Measurements from ENCODE around the gene CST3. TPM values are rescaled to one million over a fixed set of nuclear protein-coding genes. Genes with fewer than 3 reads are reported as not detected.

The CST3 gene
- polyA plus RNA-seq, 1 donor from 2014 or later, result 54.6 TPM

DNA sequence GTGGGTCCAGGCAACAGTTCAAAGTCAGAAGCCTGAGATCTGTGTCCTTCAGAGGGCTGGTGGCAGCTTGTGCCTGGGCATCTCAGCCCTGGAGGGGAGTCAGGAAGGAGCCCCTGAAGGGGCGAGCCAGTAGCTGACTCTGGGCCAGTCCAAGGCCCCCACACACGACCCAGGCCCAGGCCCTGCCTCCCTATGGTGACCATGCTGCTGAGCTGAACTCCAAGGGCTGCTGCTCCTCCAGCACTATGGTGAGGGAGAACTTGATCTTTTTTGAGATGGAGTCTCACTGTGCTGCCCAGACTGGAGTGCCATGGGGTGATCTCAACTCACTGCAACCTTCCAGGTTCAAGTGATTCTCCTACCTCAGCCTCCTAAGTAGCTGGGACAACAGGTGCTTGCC is 15.2 kb upstream of the CST3 start:
- H4K20me1 ChIP-seq (ENCODE audit: insufficient read depth), result no peaks in the 10 kb centered on the region
- no peaks in the 10 kb centered on the region for H3K27me3 ChIP-seq (ENCODE audit: insufficient read depth, low read depth, low read length)
- no peaks in the 10 kb centered on the region for H3K79me2 ChIP-seq (replicated peaks; ENCODE audit: insufficient read depth, low read length)
- H3K9me2 ChIP-seq (ENCODE audit: insufficient read depth, low read length), result no peaks in the 10 kb centered on the region
- H3K36me3 ChIP-seq (ENCODE audit: insufficient read depth, low read length), result no peaks in the 10 kb centered on the region
- no peak overlapping the region for H3K9ac ChIP-seq (ENCODE audit: low read length)
- TF ChIP-seq POLR2AphosphoS5 (IDR thresholded peaks at IDR 0.05) (no peak), EZH2 (IDR thresholded peaks at IDR 0.05; ENCODE audit: borderline replicate concordance, insufficient read depth, low read length, poor library complexity, severe bottlenecking) (no peak), EP300 (conservative IDR thresholded peaks at IDR 0.05; ENCODE audit: poor library complexity, severe bottlenecking) (no peak), RAD21 (conservative IDR thresholded peaks at IDR 0.05) (no peak), SMC3 (conservative IDR thresholded peaks at IDR 0.05; ENCODE audit: poor library complexity) (no peak), MXI1 (conservative IDR thresholded peaks at IDR 0.05; ENCODE audit: poor library complexity, severe bottlenecking) (no peak), TAF1 (IDR thresholded peaks at IDR 0.05; ENCODE audit: low read depth) (no peak)
- TF ChIP-seq, protein P1, sequence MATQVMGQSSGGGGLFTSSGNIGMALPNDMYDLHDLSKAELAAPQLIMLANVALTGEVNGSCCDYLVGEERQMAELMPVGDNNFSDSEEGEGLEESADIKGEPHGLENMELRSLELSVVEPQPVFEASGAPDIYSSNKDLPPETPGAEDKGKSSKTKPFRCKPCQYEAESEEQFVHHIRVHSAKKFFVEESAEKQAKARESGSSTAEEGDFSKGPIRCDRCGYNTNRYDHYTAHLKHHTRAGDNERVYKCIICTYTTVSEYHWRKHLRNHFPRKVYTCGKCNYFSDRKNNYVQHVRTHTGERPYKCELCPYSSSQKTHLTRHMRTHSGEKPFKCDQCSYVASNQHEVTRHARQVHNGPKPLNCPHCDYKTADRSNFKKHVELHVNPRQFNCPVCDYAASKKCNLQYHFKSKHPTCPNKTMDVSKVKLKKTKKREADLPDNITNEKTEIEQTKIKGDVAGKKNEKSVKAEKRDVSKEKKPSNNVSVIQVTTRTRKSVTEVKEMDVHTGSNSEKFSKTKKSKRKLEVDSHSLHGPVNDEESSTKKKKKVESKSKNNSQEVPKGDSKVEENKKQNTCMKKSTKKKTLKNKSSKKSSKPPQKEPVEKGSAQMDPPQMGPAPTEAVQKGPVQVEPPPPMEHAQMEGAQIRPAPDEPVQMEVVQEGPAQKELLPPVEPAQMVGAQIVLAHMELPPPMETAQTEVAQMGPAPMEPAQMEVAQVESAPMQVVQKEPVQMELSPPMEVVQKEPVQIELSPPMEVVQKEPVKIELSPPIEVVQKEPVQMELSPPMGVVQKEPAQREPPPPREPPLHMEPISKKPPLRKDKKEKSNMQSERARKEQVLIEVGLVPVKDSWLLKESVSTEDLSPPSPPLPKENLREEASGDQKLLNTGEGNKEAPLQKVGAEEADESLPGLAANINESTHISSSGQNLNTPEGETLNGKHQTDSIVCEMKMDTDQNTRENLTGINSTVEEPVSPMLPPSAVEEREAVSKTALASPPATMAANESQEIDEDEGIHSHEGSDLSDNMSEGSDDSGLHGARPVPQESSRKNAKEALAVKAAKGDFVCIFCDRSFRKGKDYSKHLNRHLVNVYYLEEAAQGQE (IDR thresholded peaks at IDR 0.05; ENCODE audit: borderline replicate concordance), result no peak
- TF ChIP-seq, protein P2, sequence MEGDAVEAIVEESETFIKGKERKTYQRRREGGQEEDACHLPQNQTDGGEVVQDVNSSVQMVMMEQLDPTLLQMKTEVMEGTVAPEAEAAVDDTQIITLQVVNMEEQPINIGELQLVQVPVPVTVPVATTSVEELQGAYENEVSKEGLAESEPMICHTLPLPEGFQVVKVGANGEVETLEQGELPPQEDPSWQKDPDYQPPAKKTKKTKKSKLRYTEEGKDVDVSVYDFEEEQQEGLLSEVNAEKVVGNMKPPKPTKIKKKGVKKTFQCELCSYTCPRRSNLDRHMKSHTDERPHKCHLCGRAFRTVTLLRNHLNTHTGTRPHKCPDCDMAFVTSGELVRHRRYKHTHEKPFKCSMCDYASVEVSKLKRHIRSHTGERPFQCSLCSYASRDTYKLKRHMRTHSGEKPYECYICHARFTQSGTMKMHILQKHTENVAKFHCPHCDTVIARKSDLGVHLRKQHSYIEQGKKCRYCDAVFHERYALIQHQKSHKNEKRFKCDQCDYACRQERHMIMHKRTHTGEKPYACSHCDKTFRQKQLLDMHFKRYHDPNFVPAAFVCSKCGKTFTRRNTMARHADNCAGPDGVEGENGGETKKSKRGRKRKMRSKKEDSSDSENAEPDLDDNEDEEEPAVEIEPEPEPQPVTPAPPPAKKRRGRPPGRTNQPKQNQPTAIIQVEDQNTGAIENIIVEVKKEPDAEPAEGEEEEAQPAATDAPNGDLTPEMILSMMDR (IDR thresholded peaks at IDR 0.05; ENCODE audit: poor library complexity, severe bottlenecking), result no peak
- no peaks in the 10 kb centered on the region for H3F3A ChIP-seq (ENCODE audit: insufficient read depth, low read length, poor library complexity, severe bottlenecking)
- no peak overlapping the region for H3K4me3 ChIP-seq (ENCODE audit: low read length)
- H3K27ac ChIP-seq (ENCODE audit: low read length), result no peak overlapping the region
- H2AFZ ChIP-seq (ENCODE audit: low read depth, low read length), result no peak overlapping the region
- no peaks in the 10 kb centered on the region for H3K9me3 ChIP-seq (ENCODE audit: low read length)
- H3K4me2 ChIP-seq (ENCODE audit: low read length), result no peak overlapping the region

DNA sequence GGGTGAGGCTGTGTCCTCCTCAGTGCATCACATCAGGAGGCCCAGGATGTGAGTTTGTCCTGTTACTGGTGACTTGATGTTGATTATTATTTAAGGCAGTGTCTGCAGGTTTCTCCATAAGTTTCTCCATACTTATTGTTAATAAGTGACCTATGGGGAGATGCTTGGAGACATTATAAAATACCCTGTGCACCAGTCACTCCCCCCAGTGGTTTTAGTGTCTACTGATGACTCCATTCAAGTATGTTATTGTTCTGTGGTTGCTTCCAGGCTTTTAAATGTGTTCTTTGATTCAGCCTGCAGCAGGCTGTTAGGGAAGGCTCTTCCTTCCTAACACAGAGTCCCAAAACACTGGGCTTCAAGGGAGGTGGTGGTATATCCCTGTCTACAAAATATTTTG is 14.6 kb upstream of the CST3 start:
- Histone ChIP-seq H3K27ac (ENCODE audit: low read length) (no peak overlapping the region), H3K9ac (ENCODE audit: low read length) (no peak overlapping the region)
- TF ChIP-seq SMC3 (conservative IDR thresholded peaks at IDR 0.05; ENCODE audit: poor library complexity) (no peak), POLR2AphosphoS5 (IDR thresholded peaks at IDR 0.05) (no peak), MXI1 (conservative IDR thresholded peaks at IDR 0.05; ENCODE audit: poor library complexity, severe bottlenecking) (no peak), RAD21 (conservative IDR thresholded peaks at IDR 0.05) (no peak), EZH2 (IDR thresholded peaks at IDR 0.05; ENCODE audit: borderline replicate concordance, insufficient read depth, low read length, poor library complexity, severe bottlenecking) (no peak), TAF1 (IDR thresholded peaks at IDR 0.05; ENCODE audit: low read depth) (no peak)
- TF ChIP-seq, protein P2 (IDR thresholded peaks at IDR 0.05; ENCODE audit: poor library complexity, severe bottlenecking), result no peak
- TF ChIP-seq, protein P1 (IDR thresholded peaks at IDR 0.05; ENCODE audit: borderline replicate concordance), result no peak

More for the DNA sequence above, 14.6 kb upstream of the CST3 start:
- no peaks in the 10 kb centered on the region for H4K20me1 ChIP-seq (ENCODE audit: insufficient read depth)
- H3K9me2 ChIP-seq (ENCODE audit: insufficient read depth, low read length), result no peaks in the 10 kb centered on the region
- H3K4me2 ChIP-seq (ENCODE audit: low read length), result no peak overlapping the region
- no peaks in the 10 kb centered on the region for H3F3A ChIP-seq (ENCODE audit: insufficient read depth, low read length, poor library complexity, severe bottlenecking)
- no peak overlapping the region for H2AFZ ChIP-seq (ENCODE audit: low read depth, low read length)
- H3K79me2 ChIP-seq (replicated peaks; ENCODE audit: insufficient read depth, low read length), result no peaks in the 10 kb centered on the region
- H3K9me3 ChIP-seq (ENCODE audit: low read length), result no peaks in the 10 kb centered on the region
- no peaks in the 10 kb centered on the region for H3K36me3 ChIP-seq (ENCODE audit: insufficient read depth, low read length)
- no peaks in the 10 kb centered on the region for H3K27me3 ChIP-seq (ENCODE audit: insufficient read depth, low read depth, low read length)
- no peak overlapping the region for H3K4me3 ChIP-seq (ENCODE audit: low read length)
